ENCODE results near the gene IGLL5. TPM values are rescaled to one million over a fixed set of nuclear protein-coding genes. Genes with fewer than 3 reads are reported as not detected.

Gene IGLL5
- total RNA-seq, 1 experiment from 2014 or later: not detected

DNA sequence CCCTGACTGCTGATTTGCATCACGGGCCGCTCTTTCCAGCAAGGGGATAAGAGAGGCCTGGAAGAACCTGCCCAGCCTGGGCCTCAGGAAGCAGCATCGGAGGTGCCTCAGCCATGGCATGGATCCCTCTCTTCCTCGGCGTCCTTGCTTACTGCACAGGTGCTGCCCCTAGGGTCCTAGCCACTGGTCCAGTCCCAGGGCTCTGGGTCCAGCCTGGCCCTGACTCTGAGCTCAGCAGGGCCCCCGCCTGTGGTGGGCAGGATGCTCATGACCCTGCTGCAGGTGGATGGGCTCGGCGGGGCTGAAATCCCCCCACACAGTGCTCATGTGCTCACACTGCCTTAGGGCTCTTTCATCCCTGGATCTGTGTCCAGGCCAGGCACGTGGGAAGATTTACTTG, 7.0 kb upstream of the IGLL5 start:
- TF ChIP-seq, protein P1, sequence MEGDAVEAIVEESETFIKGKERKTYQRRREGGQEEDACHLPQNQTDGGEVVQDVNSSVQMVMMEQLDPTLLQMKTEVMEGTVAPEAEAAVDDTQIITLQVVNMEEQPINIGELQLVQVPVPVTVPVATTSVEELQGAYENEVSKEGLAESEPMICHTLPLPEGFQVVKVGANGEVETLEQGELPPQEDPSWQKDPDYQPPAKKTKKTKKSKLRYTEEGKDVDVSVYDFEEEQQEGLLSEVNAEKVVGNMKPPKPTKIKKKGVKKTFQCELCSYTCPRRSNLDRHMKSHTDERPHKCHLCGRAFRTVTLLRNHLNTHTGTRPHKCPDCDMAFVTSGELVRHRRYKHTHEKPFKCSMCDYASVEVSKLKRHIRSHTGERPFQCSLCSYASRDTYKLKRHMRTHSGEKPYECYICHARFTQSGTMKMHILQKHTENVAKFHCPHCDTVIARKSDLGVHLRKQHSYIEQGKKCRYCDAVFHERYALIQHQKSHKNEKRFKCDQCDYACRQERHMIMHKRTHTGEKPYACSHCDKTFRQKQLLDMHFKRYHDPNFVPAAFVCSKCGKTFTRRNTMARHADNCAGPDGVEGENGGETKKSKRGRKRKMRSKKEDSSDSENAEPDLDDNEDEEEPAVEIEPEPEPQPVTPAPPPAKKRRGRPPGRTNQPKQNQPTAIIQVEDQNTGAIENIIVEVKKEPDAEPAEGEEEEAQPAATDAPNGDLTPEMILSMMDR (IDR thresholded peaks at IDR 0.05; ENCODE audit: unreplicated experiment): no peak
- H3K4me3 Mint-ChIP-seq (ENCODE audit: unreplicated experiment): no peak overlapping the region
- ChIA-PET CTCF (interaction anchor here (0.7 to 1.9 kb wide), 4 partner anchors 32 to 448 kb away, joined by 3 to 8 read pairs (median 4); no protein-coding TSS in a partner anchor), POLR2A (interaction anchor here (0.6 kb wide), 1 partner anchor 129 kb away, joined by 3 read pairs; no protein-coding TSS in a partner anchor)
- DNase-seq (ENCODE audit: unreplicated experiment): no peak
- H3K27me3 Mint-ChIP-seq (ENCODE audit: insufficient read depth, unreplicated experiment): peaks cover 48% of the 10 kb centered on the region
- H3K9me3 Mint-ChIP-seq (ENCODE audit: unreplicated experiment): no peaks in the 10 kb centered on the region
- no TSS peak for BruUV-seq (replicated peaks)
- H3K4me1 Mint-ChIP-seq (ENCODE audit: insufficient read depth, unreplicated experiment): no peaks in the 10 kb centered on the region
- intact Hi-C loops (cut with micrococcal nuclease): no loop called here
- no peak overlapping the region for H3K27ac Mint-ChIP-seq (ENCODE audit: low read depth, unreplicated experiment)
- peaks cover 5% of the 10 kb centered on the region for H3K36me3 Mint-ChIP-seq (ENCODE audit: insufficient read depth, unreplicated experiment)

DNA sequence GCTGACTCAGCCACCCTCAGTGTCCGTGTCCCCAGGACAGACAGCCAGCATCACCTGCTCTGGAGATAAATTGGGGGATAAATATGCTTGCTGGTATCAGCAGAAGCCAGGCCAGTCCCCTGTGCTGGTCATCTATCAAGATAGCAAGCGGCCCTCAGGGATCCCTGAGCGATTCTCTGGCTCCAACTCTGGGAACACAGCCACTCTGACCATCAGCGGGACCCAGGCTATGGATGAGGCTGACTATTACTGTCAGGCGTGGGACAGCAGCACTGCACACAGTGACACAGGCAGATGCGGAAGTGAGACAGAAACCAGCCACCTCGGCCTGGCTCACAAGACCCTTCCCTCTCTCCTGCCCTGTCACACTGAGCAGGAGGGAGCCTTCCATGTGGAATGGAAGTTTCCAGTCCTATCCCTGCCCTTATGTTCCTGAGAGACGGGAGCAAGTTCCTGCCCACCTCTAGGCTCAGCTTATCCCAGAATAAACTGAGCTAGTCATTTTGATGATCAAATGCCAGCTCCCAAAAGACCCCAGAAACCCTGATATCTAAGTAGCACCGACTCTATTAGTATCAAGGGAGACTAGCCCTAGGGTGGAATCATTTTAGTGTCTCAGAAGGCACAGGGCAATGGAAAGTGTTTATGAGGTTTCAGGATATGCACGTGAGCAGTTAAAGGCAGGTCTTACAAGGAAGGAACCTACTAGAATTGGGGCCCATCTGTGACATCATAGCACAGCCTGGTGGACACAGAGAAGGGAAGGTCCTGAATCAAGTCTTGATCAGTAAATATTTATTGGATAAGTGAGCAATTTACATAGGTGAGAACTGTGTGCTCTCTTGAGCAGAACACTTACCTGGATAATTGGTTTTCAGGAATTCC, 6.3 kb upstream of the IGLL5 start:
- CTCF ChIA-PET: interaction anchor here (0.6 to 1.9 kb wide), 5 partner anchors 32 to 304 kb away, joined by 3 to 8 read pairs (median 3); no protein-coding TSS in a partner anchor
- Mint-ChIP-seq H3K9me3 (ENCODE audit: unreplicated experiment) (no peaks in the 10 kb centered on the region), H3K4me1 (ENCODE audit: insufficient read depth, unreplicated experiment) (no peaks in the 10 kb centered on the region), H3K27ac (ENCODE audit: low read depth, unreplicated experiment) (no peak overlapping the region), H3K4me3 (ENCODE audit: unreplicated experiment) (no peak overlapping the region), H3K27me3 (ENCODE audit: insufficient read depth, unreplicated experiment) (peaks cover 55% of the 10 kb centered on the region), H3K36me3 (ENCODE audit: insufficient read depth, unreplicated experiment) (peaks cover 5% of the 10 kb centered on the region)
- no peak for DNase-seq (ENCODE audit: unreplicated experiment)
- TF ChIP-seq, protein P1 (IDR thresholded peaks at IDR 0.05; ENCODE audit: unreplicated experiment): no peak
- no TSS peak for BruUV-seq (replicated peaks)
- intact Hi-C loops (cut with micrococcal nuclease): no loop called here
- POLR2A ChIA-PET: no interaction called here

- CTCF ChIA-PET: interaction anchor here (0.5 to 1.0 kb wide), 8 partner anchors 27 to 484 kb away, joined by 3 to 10 read pairs (median 3); no protein-coding TSS in a partner anchor
- POLR2A ChIA-PET: no interaction called here
- Mint-ChIP-seq H3K9me3 (ENCODE audit: unreplicated experiment) (no peaks in the 10 kb centered on the region), H3K36me3 (ENCODE audit: insufficient read depth, unreplicated experiment) (peaks cover 5% of the 10 kb centered on the region), H3K27ac (ENCODE audit: low read depth, unreplicated experiment) (no peak overlapping the region), H3K4me3 (ENCODE audit: unreplicated experiment) (no peak overlapping the region), H3K27me3 (ENCODE audit: insufficient read depth, unreplicated experiment) (peaks cover 60% of the 10 kb centered on the region), H3K4me1 (ENCODE audit: insufficient read depth, unreplicated experiment) (no peaks in the 10 kb centered on the region)
- BruUV-seq (replicated peaks): no TSS peak
- DNase-seq (ENCODE audit: unreplicated experiment): peak; percentile 40
- intact Hi-C loops (cut with micrococcal nuclease): no loop called here
- TF ChIP-seq, protein P1 (IDR thresholded peaks at IDR 0.05; ENCODE audit: unreplicated experiment): no peak
These were observed 5.4 kb upstream of the IGLL5 start for GRCh38 chr22:22882033-22882717.

DNA sequence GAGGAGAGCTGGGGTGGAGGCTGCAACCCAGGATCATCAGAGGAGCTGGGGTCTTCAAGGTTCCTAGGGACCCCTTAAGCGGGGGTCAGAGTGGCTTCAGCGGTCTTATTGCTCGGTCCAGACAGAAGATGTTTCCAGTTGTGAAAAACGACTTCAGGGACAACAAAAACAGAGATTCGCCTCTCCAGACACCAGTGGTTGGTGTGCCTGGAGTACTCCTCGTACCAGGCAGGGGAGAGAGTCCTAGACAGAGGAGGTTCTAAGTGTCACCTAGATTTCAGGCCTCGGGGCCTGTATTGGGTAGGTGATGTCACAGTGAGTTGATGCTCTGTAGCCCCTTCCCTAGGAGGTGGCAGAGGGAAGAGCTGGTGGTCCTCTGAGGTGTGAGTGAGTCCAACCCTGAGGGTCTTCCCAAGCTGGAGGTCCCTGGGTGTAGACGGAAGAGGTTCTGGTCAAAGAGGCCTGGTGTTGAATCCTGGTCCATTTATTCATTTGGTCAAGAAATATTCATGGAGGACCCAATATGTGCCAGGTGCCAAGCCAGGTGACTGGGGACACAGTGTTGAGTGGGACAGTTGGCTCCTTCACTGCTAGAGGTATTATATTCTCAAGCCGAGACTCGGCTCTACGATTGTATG, 4.4 kb upstream of the IGLL5 start:
- H3K4me3 Mint-ChIP-seq (ENCODE audit: unreplicated experiment): no peak overlapping the region
- intact Hi-C loops (cut with micrococcal nuclease): no loop called here

More for the DNA sequence above, 4.4 kb upstream of the IGLL5 start:
- ChIA-PET POLR2A (no interaction called here), CTCF (interaction anchor here (0.5 to 2.4 kb wide), 18 partner anchors 14 to 759 kb away, joined by 3 to 17 read pairs (median 4); no protein-coding TSS in a partner anchor)
- H3K9me3 Mint-ChIP-seq (ENCODE audit: unreplicated experiment): no peaks in the 10 kb centered on the region
- no peak for DNase-seq (ENCODE audit: unreplicated experiment)
- peaks cover 5% of the 10 kb centered on the region for H3K36me3 Mint-ChIP-seq (ENCODE audit: insufficient read depth, unreplicated experiment)
- no TSS peak for BruUV-seq (replicated peaks)
- TF ChIP-seq, protein P1 (IDR thresholded peaks at IDR 0.05; ENCODE audit: unreplicated experiment): no peak
- H3K27ac Mint-ChIP-seq (ENCODE audit: low read depth, unreplicated experiment): no peak overlapping the region
- no peaks in the 10 kb centered on the region for H3K4me1 Mint-ChIP-seq (ENCODE audit: insufficient read depth, unreplicated experiment)
- peaks cover 52% of the 10 kb centered on the region for H3K27me3 Mint-ChIP-seq (ENCODE audit: insufficient read depth, unreplicated experiment)
